ENCODE data around the gene ZNF148.

Gene ZNF148

DNA sequence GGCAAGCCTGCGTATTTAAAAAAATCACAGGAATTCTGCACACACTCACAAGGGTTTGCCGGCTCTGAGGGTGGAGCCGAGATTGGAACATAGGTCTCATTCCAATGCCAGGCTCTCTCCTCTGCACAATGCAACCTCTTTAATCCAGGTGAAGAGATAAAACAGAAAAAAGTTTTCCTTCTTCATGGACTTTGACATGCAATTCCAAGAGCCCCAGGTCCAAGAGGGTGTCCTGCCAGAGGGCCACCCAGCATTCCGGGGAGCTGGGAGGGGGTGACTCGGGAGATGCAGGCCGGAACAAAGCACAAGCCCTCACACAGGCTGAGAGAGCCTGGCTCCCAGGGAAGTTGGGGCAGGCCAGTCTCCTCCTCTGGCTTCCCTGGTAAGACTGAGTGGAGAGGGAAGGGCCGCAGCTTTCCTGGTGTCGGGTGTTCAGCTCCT lies 155.8 kb downstream of the ZNF148 start:
- no peak for DNase-seq (ENCODE audit: low read depth)

DNA sequence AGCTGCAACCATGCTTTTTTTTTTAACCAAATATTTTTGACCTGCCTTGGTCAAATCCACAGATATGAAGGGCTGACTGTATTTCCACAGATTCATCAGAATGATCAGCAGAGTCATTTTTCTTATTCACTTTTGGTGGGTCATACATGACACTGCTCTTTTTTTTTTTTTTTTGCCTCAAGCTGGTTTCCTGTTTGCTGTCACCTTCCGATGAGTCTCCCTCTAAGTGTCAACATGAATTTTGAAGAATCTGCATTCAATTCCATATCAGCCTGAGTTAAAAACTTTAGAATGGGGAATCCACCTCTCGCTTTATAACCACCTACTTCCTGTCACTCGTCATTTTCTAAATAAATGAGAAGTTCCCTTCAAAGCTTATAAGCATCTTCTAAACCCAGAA lies 160.4 kb downstream of the ZNF148 start:
- DNase-seq (ENCODE audit: low read depth) = no peak

DNA sequence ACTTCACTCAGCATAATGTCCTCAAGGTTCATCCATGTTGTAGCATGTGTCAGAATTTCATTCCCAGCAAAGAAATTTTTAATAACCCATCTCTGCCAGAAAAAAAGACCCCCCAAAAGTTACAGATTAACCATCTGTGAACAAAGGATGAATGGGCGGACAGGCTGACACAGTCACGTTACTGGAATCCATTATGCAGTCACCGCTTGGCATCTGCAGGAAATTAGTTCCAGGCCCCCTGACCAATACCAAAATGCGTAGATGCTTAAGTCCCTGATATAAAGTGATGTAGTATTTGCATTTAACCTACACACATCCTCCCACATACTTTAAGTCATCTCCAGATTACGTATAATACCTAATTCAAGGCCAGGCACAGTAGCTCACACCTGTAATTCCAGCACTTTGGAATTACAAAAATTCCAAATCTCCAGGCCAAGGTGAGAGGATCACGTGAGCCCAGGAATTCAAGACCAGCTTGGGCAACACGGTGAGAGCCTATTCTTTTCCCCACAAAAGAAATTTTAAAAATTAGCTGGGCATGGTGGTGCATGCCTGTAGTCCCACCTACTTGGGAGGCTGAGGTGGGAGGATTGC lies 161.1 kb downstream of the ZNF148 start:
- DNase-seq (ENCODE audit: low read depth) = no peak

- DNase-seq (ENCODE audit: low read depth) = no peak
These were observed 161.8 kb downstream of the ZNF148 start for GRCh38 chr3:125213364-125213755.

DNA sequence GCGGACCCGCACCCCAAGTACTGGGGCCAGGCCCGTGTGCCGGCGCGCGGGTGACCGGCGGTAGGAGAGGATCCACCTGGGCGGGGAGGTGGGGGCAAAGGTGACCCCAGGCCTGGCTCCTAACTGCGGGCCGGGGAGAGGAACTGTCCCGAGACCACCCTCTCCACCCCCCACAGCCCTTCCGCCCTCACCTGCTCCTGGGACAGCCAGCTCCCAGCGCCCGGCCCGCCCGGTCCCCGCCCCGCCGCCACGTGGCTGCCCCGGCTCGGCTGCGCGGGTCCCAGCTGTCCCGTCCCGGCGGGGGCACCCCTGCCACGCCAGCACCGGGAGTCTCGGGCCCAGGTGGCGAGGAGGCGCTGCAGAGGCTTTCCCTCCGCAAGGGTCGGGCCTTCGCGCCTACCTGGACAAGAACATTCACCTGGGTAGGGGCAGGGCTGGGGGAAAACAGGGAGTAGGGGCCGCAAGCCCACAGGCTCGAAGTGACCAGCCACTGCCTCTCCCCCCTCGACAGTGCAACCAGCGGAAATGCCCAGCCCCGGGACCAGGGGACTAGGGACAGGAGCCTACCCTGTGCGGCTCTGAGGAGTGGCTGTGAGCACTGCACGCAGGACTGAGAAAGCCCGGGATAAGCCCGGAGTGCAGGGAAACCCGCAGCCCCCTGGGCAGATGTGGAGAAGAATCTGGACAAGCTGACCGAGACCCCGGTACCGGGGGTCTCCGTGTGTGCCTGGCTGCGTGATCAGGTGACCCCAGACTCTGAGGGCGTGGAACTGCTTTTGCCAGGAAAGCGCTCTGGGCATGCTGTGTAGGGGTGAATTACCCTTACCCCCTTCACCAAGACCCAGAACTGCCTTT lies 162.4 kb downstream of the ZNF148 start, which contains the start of gene SLC12A8:
TSS of gene SLC12A8 (minus strand) at position 240 of the 855 bp plus-strand sequence. CDS start 1,399 bp downstream, outside the sequence.
- no peak for DNase-seq (ENCODE audit: low read depth)

DNA sequence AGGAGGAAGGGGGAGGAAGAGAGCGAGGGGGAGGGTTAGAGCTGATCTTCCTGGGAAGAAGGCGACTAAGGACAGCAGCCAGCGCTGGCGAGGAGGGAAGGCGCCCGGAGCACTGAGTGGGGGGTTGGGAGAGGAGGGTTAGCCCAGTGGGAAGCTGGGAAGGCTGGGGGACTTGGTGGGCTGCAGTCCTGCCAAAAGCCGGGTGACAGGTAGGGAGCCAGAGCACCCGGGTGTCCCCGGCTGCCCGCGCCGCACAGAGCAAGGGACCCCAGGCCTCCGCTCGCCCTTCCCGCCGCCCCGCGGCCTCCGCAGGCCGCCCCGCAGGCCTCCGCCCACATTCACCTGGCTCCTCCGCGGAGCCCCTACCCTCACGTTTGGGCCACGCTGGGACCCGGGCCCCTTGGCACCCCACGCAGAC lies 163.0 kb downstream of the ZNF148 start:
- no peak for DNase-seq (ENCODE audit: low read depth)

- DNase-seq (ENCODE audit: low read depth) = no peak
These were observed 163.5 kb downstream of the ZNF148 start for GRCh38 chr3:125211523-125212090.

GRCh38 chr3:125207949-125208568 lies 167.1 kb downstream of the ZNF148 start:
- DNase-seq (ENCODE audit: low read depth) = no peak

- DNase-seq (ENCODE audit: low read depth) = no peak
These were observed 167.6 kb downstream of the ZNF148 start for GRCh38 chr3:125207507-125207906.

DNA sequence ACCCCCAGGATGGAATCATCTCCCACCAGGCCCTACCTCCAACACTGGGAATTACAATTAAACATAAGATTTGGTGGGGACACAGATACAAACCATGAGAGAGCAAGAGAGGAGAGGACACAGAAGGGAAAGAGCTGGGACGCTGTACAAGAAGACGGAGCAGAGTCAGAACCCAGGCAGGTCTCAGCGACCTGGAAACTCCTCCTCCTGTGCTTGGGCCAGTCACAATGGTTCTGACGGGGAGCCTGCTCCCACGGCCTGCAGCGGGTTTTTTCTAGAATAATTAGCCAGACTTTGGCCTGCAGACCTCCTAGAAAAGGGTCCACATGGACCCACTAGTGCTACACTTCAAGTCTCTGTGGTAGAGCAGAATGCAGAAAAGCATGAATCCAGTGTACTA lies 168.2 kb downstream of the ZNF148 start:
- DNase-seq (ENCODE audit: low read depth) = no peak

DNA sequence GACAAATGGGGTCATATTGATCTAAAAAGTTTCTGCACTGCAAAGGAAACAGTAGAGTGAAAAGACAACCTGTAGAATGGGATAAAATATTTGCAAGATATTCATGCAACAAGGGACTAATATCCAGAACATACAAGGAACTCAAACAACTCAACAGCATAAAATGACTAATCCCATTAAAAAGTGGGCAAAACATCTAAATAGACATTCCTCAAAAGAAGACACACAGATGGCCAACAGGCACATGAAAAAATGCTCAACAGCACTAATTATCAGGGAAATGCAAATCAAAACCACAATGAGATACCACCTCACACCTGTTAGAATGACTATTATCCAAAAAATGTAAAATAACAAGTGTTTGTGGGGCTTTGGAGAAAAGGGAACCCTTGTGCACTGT lies 171.4 kb downstream of the ZNF148 start:
- DNase-seq (ENCODE audit: low read depth) = no peak

DNA sequence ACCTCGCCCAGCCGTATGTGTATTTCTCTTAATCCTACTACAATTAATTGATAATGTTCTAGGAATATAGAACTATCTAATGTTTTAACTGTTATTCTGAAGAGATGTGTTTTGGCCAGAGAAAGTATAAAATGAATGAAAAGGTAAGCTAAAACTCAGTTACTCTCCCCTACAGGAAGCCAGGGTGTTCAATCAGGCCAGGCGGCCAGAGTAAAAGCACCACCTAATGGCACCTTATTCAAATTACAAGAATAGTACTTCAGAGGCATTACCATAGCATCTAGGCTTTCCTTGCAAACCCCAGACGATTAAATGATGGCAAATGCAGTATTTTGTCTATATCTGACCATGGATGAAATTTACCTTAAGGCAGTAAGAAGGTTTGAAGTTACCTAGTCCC lies 172.9 kb downstream of the ZNF148 start:
- DNase-seq (ENCODE audit: low read depth) = no peak

DNA sequence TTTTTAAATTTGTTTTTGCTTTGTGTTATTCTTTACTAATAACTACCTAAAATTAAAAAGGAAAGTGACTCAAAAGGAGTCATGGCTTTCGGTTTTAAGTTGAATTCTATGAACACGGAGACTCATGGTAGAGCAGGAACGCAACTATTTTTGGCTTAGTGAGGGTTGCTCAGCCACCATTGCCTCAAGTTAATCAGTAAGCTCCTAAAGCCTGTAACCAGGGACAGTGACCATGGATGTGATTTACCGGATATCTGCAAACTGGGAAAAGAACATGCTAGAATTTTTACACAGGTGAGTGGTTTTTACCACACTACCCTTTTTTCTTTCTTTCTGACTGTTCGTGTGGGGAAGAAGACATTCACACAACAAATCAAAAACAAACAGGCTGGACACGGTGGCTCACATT lies 174.4 kb downstream of the ZNF148 start:
- no peak for DNase-seq (ENCODE audit: low read depth)

- no peak for DNase-seq (ENCODE audit: low read depth)
These were observed 180.1 kb downstream of the ZNF148 start for GRCh38 chr3:125194849-125195601.

DNA sequence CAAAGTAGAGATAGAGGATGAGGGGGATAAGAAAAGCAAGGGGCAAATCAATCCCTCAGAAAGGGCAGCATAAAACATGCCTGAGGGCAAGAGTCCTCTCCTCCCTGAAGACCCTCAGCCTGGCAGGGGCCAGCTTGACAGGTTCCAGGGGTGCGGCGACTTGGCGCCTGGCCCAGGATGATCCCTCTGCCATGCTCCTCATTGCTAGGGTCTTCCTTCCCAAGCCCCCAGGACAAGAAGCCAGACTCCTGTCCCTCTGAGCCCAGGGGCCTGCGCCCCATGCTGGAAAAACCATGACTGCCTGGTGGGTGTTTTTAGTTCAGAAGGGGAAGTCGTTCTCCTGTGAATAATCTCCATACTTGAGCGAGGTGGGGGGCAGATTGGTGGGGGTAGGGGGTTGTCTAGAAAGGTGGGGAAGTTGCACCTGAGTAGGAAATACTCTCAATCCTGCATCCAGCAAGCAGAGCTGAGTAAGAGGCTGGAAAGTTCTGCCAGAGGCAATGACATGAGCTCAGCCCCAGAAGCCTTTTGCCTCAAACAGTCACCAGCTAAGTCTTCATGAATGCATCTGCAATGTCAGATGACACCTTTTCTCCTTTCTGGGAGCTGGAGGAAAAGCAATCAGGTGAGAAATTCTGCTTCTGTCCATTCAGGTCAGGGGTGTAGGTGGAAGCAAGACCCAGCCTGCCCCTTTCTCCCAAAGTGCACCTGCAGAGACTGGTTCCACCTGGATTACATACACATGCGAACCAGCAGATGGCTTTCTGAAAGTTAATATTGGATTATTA lies 180.9 kb downstream of the ZNF148 start:
- DNase-seq (ENCODE audit: low read depth) = no peak

GRCh38 chr3:125192190-125193035 lies 182.7 kb downstream of the ZNF148 start:
- no peak for DNase-seq (ENCODE audit: low read depth)

GRCh38 chr3:125191730-125192129 lies 183.4 kb downstream of the ZNF148 start:
- no peak for DNase-seq (ENCODE audit: low read depth)

DNA sequence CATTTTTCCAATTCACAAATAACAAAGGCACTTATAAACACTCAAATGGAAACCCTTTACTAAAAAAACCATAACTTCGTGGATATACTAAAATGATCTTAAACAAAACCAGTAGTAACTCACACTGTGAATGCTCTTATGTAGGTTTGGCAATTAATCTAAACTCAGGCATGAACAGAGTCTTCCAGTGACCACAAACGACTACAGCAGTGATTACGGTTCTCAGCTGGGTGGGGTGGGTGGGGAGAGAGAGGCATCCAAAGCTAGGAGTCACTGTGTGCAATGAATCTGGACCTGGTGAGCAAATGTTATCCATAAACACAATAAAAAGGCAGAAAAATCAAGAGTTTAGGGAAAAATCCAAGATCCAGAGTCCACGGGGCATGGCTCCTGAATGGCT lies 183.9 kb downstream of the ZNF148 start:
- DNase-seq (ENCODE audit: low read depth) = no peak

DNA sequence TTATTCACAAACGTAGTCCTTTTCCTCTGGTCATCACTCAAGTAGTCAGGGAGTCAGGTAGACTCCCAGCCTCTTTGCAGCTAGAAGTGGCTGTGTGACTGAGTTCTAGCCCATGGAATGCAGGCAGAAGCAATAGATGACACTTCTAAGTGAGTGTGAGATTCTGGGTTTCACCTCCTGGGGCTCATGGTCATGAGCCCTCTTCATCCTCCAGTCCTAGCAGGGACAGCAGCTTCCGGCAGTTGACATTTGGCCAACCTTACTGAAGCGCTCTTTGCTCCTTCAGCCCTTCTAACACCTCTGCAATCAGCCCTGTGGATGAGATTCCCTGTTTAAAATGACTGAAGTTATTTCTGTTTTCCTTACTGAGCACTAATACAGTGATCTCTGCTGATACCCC lies 184.3 kb downstream of the ZNF148 start:
- no peak for DNase-seq (ENCODE audit: low read depth)

All from T-helper 22 cell (primary cell).